Neural progenitor cell (in vitro differentiated cells): ENCODE results near the gene PNMT. TPM values are rescaled to one million over a fixed set of nuclear protein-coding genes. Genes with fewer than 3 reads are reported as not detected.

ENCODE experiments used
- DNase-seq: peaks from one replicate; pipeline ENCODE4 v3.0.0-alpha.2; 2016; ENCODE audit warnings: low spot score
- H2AFZ ChIP-seq: fragments of 200-600 bp; sonication (generic); replicated peaks from 2 replicates; pipeline ENCODE4 v1.6.1; 2016; ENCODE audit warnings: antibody characterized with exemption
- H3F3A ChIP-seq: fragments of 200-600 bp; sonication (generic); 2 replicates; pipeline ENCODE4 v1.6.1; 2016; ENCODE audit warnings: antibody characterized with exemption, low read depth
- H3K27ac ChIP-seq: fragments of 200-600 bp; sonication (generic); 2 replicates; pipeline ENCODE4 v1.5.1; 2016; ENCODE audit warnings: mild to moderate bottlenecking
- H3K27me3 ChIP-seq: fragments of 200-600 bp; sonication (generic); 2 replicates; pipeline ENCODE4 v1.6.1; 2016; ENCODE audit warnings: mild to moderate bottlenecking, moderate library complexity
- H3K36me3 ChIP-seq: fragments of 200-600 bp; sonication (generic); 2 replicates; pipeline ENCODE4 v1.5.1; 2016
- H3K4me1 ChIP-seq: fragments of 200-600 bp; sonication (generic); 2 replicates; pipeline ENCODE4 v1.6.1; 2016; ENCODE audit warnings: mixed run types
- H3K4me2 ChIP-seq: fragments of 200-600 bp; sonication (generic); 2 replicates; pipeline ENCODE4 v1.6.1; 2016
- H3K4me3 ChIP-seq: fragments of 200-600 bp; sonication (generic); 2 replicates; pipeline ENCODE4 v1.5.1; 2016
- H3K79me2 ChIP-seq: fragments of 200-600 bp; sonication (generic); 2 replicates; pipeline ENCODE4 v1.6.1; 2016; ENCODE audit warnings: low read depth
- H3K9ac ChIP-seq: fragments of 200-600 bp; sonication (generic); 2 replicates; pipeline ENCODE4 v1.6.1; 2016
- H3K9me3 ChIP-seq: fragments of 200-600 bp; sonication (generic); 2 replicates; pipeline ENCODE4 v1.5.1; 2016; ENCODE audit warnings: low read depth
- H4K20me1 ChIP-seq: fragments of 200-600 bp; sonication (generic); 2 replicates; pipeline ENCODE4 v1.6.1; 2016; ENCODE audit warnings: low read depth
- H3K27ac Mint-ChIP-seq: 3 replicates; pipeline ENCODE4 v1.8.0; 2021; ENCODE audit warnings: mixed read lengths
- H3K27me3 Mint-ChIP-seq: 2 replicates; pipeline ENCODE4 v1.8.0; 2022; ENCODE audit warnings: low read depth, mild to moderate bottlenecking, inconsistent platforms, moderate library complexity, mixed read lengths; ENCODE audit not compliant: insufficient read depth
- H3K36me3 Mint-ChIP-seq: 3 replicates; pipeline ENCODE4 v1.8.0; 2021; ENCODE audit warnings: mixed read lengths
- H3K4me1 Mint-ChIP-seq: 3 replicates; pipeline ENCODE4 v1.8.0; 2021; ENCODE audit warnings: mixed read lengths
- H3K4me3 Mint-ChIP-seq: 3 replicates; pipeline ENCODE4 v1.8.0; 2021; ENCODE audit warnings: mild to moderate bottlenecking, moderate library complexity, mixed read lengths
- H3K9me3 Mint-ChIP-seq: 3 replicates; pipeline ENCODE4 v1.8.0; 2020; ENCODE audit warnings: mixed read lengths
- CTCF ChIP-seq: fragments of 200-600 bp; sonication (generic); IDR thresholded peaks from 2 replicates; pipeline ENCODE4 v1.5.1; 2017; ENCODE audit warnings: antibody characterized with exemption, mild to moderate bottlenecking
- EZH2 ChIP-seq: fragments of 200-600 bp; sonication (generic); IDR thresholded peaks from 2 replicates; pipeline ENCODE4 v1.6.1; 2017; ENCODE audit warnings: antibody characterized with exemption, mild to moderate bottlenecking, moderate library complexity
- EZH2phosphoT487 ChIP-seq: fragments of 200-600 bp; sonication (generic); IDR thresholded peaks from 2 replicates; pipeline ENCODE4 v1.6.1; 2017; ENCODE audit warnings: antibody characterized with exemption
- total RNA-seq: library from RNA; depleted of rRNA; stranded (reverse); fragments of >200 nt; gene quantifications from 2 replicates; pipeline ENCODE4 v1.2.3, GENCODE V29; 2015; ENCODE audit warnings: low replicate concordance

The PNMT gene
- total RNA-seq, 1 donor from 2014 or later: not detected

DNA sequence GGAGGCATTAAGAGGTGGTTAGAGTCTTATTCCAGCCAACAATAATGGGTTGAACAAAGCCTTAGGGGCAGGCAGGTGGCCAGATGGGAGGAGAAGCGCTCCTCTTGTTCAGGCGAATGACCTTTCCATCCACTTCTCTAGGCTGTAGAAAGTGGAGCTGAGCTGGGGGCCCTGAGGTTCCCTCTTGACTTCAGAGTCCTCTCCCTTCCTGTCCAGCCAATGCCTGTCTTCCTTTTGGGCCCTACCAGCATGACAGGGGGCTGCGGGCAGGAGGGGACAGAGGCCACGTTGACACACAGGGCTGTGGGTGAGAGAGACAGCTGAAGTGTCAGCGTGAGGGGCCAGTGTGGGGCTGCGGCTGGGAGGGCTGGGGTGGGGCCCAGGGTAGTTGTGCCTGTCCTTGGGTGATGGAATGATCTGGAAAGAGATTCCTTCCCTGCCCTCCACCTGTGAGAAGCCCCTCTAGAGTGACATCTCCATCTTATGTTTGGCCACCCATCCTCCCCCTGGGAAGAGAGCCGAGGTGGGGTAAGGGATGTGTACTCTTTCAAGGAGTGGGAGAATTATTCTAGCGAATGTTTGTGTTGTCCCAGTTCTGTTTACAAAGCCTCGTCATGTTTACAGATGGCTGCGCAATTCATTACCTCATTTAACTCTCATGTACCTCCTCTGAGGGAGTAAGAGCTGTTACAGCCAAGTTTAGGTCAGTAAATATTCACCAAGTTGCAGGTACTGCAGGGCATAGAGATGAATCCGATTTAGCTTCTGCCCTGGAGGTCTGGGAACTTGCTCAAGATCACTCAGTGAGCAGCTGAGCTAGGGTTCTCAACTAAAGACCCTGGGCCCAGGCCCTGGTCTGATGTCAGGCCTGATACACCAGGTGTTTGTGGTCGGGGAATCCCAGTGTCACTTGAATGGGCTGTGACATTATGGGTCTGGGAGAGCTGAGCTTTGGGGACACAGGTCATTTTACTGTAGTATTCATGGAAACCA lies 34.9 kb downstream of the PNMT start:
- no peak for TF ChIP-seq EZH2
- no peak for TF ChIP-seq CTCF
- no peak for TF ChIP-seq EZH2phosphoT487
- no peaks in the 10 kb centered on the region for H3K27me3 ChIP-seq
- Mint-ChIP-seq H3K36me3 (peaks cover 5% of the 10 kb centered on the region), H3K9me3 (no peaks in the 10 kb centered on the region), H3K27ac (no peak overlapping the region), H3K27me3 (peaks cover 8% of the 10 kb centered on the region), H3K4me1 (peaks cover 33% of the 10 kb centered on the region), H3K4me3 (no peak overlapping the region)
- peak overlapping the region; percentile 27 for H3K4me3 ChIP-seq
- peak overlapping the region; percentile 88 for H3K4me2 ChIP-seq
- H4K20me1 ChIP-seq: peaks cover 66% of the 10 kb centered on the region
- peak; percentile 21 for DNase-seq
- H3K27ac ChIP-seq: peak overlapping the region; percentile 53
- no peak overlapping the region for H2AFZ ChIP-seq
- peaks cover 53% of the 10 kb centered on the region for H3K4me1 ChIP-seq
- H3F3A ChIP-seq: peaks cover 31% of the 10 kb centered on the region
- no peak overlapping the region for H3K9ac ChIP-seq
- peaks cover 79% of the 10 kb centered on the region for H3K79me2 ChIP-seq
- H3K36me3 ChIP-seq: no peaks in the 10 kb centered on the region
- H3K9me3 ChIP-seq: no peaks in the 10 kb centered on the region

GRCh38 chr17:39703913-39704312 lies 35.7 kb downstream of the PNMT start:
- H3K27me3 Mint-ChIP-seq: peaks cover 8% of the 10 kb centered on the region
- no peak overlapping the region for H3K27ac Mint-ChIP-seq
- Histone ChIP-seq H4K20me1 (peaks cover 66% of the 10 kb centered on the region), H3K4me1 (peaks cover 50% of the 10 kb centered on the region), H3K4me3 (no peak overlapping the region), H3K9me3 (no peaks in the 10 kb centered on the region), H3K9ac (no peak overlapping the region), H2AFZ (no peak overlapping the region), H3K79me2 (peaks cover 77% of the 10 kb centered on the region), H3K27me3 (no peaks in the 10 kb centered on the region), H3K27ac (no peak overlapping the region), H3K4me2 (no peak overlapping the region), H3F3A (peaks cover 31% of the 10 kb centered on the region), H3K36me3 (no peaks in the 10 kb centered on the region)
- H3K9me3 Mint-ChIP-seq: no peaks in the 10 kb centered on the region
- DNase-seq: no peak
- H3K36me3 Mint-ChIP-seq: peaks cover 5% of the 10 kb centered on the region
- peaks cover 31% of the 10 kb centered on the region for H3K4me1 Mint-ChIP-seq
- H3K4me3 Mint-ChIP-seq: no peak overlapping the region
- TF ChIP-seq CTCF (no peak), EZH2phosphoT487 (no peak), EZH2 (no peak)

- Mint-ChIP-seq H3K4me3 (peak overlapping the region; percentile 4), H3K27ac (no peak overlapping the region), H3K36me3 (peaks cover 3% of the 10 kb centered on the region), H3K4me1 (peaks cover 22% of the 10 kb centered on the region), H3K9me3 (no peaks in the 10 kb centered on the region), H3K27me3 (peaks cover 5% of the 10 kb centered on the region)
- no peaks in the 10 kb centered on the region for H3K9me3 ChIP-seq
- H3K9ac ChIP-seq: no peak overlapping the region
- no peak overlapping the region for H2AFZ ChIP-seq
- H4K20me1 ChIP-seq: peaks cover 66% of the 10 kb centered on the region
- DNase-seq: peak; percentile 49
- peaks cover 43% of the 10 kb centered on the region for H3K4me1 ChIP-seq
- H3K36me3 ChIP-seq: no peaks in the 10 kb centered on the region
- TF ChIP-seq EZH2 (no peak), CTCF (peak; percentile 7)
- peaks cover 24% of the 10 kb centered on the region for H3F3A ChIP-seq
- peak overlapping the region; percentile 43 for H3K4me2 ChIP-seq
- H3K27me3 ChIP-seq: no peaks in the 10 kb centered on the region
- no peak overlapping the region for H3K4me3 ChIP-seq
- peak overlapping the region; percentile 38 for H3K27ac ChIP-seq
- H3K79me2 ChIP-seq: peaks cover 66% of the 10 kb centered on the region
These were observed 36.7 kb downstream of the PNMT start for GRCh38 chr17:39704821-39705551.
